SU-DHL-6 (cell line): ENCODE data around the gene KLHL10.

Experiments used
- H2AFZ ChIP-seq: fragments of 200-600 bp; sonication (generic); 2 replicates; pipeline ENCODE4 v1.6.1; 2014; ENCODE audit warnings: low read depth, mild to moderate bottlenecking, moderate library complexity, mixed read lengths, antibody characterized with exemption, low read length; ENCODE audit not compliant: severe bottlenecking
- H3F3A ChIP-seq: fragments of 200-600 bp; shearing (Covaris generic); 2 replicates; pipeline ENCODE4 v1.6.0; 2016; ENCODE audit warnings: antibody characterized with exemption, mild to moderate bottlenecking; ENCODE audit not compliant: insufficient read depth
- H3K27ac ChIP-seq: fragments of 200-600 bp; sonication (generic); 2 replicates; pipeline ENCODE4 v1.5.1; 2016; ENCODE audit warnings: low read depth, mild to moderate bottlenecking, low read length, moderate library complexity, mixed read lengths
- H3K27me3 ChIP-seq: fragments of 200-600 bp; sonication (generic), shearing (Covaris generic); 2 replicates; pipeline ENCODE4 v1.6.0; 2014; ENCODE audit warnings: mild to moderate bottlenecking, low read length
- H3K36me3 ChIP-seq: fragments of 200-600 bp; sonication (generic); 2 replicates; pipeline ENCODE4 v1.6.1; 2014; ENCODE audit warnings: mild to moderate bottlenecking, low read length, mixed read lengths
- H3K4me2 ChIP-seq: fragments of 300-600, 200-600 bp; shearing (Covaris generic), sonication (generic); 2 replicates; pipeline ENCODE4 v1.6.0; 2014; ENCODE audit warnings: low read length, low read depth, mild to moderate bottlenecking; ENCODE audit not compliant: poor library complexity, severe bottlenecking
- H3K4me3 ChIP-seq: fragments of 200-600 bp; sonication (generic); 2 replicates; pipeline ENCODE4 v1.5.1; 2014; ENCODE audit warnings: antibody characterized with exemption, low read length, mild to moderate bottlenecking, mixed read lengths; ENCODE audit not compliant: insufficient read depth, poor library complexity, severe bottlenecking
- H3K79me2 ChIP-seq: fragments of 200-600 bp; sonication (generic); 2 replicates; pipeline ENCODE4 v1.6.1; 2014; ENCODE audit warnings: mild to moderate bottlenecking, low read length, moderate library complexity; ENCODE audit not compliant: insufficient read depth
- H3K9ac ChIP-seq: fragments of 200-600 bp; sonication (generic); 2 replicates; pipeline ENCODE4 v1.7.0; 2014; ENCODE audit warnings: mild to moderate bottlenecking, low read length
- H3K9me2 ChIP-seq: fragments of 200-600 bp; sonication (generic); replicated peaks from 2 replicates; pipeline ENCODE4 v1.6.1; 2014; ENCODE audit warnings: low read length; ENCODE audit not compliant: insufficient read depth
- H3K9me3 ChIP-seq: fragments of 200-600 bp; sonication (generic); 2 replicates; pipeline ENCODE4 v1.6.1; 2014; ENCODE audit warnings: low read length, mixed read lengths; ENCODE audit not compliant: insufficient read depth
- H4K20me1 ChIP-seq: fragments of 200-600 bp; sonication (generic); 2 replicates; pipeline ENCODE4 v1.6.1; 2014; ENCODE audit warnings: low read depth, mild to moderate bottlenecking, antibody characterized with exemption, low read length, moderate library complexity, mixed read lengths
- CTCF ChIP-seq: fragments of 200-600 bp; sonication (generic); IDR thresholded peaks from one replicate; pipeline ENCODE4 v1.5.1; 2017; ENCODE audit warnings: antibody characterized with exemption, mild to moderate bottlenecking, low read length, moderate library complexity; ENCODE audit not compliant: insufficient read depth, poor library complexity, severe bottlenecking
- EZH2phosphoT487 ChIP-seq: fragments of 200-600 bp; sonication (generic), shearing (Covaris generic); conservative IDR thresholded peaks from 2 replicates; pipeline ENCODE4 v1.6.1; 2018; ENCODE audit warnings: mild to moderate bottlenecking, antibody characterized with exemption, low read length, moderate library complexity, mixed read lengths

The KLHL10 gene

GRCh38 chr17:41823141-41823524 lies 14.5 kb upstream of the KLHL10 start:
- H3F3A ChIP-seq, result no peaks in the 10 kb centered on the region
- H3K27me3 ChIP-seq, result no peaks in the 10 kb centered on the region
- no peak overlapping the region for H3K9ac ChIP-seq
- TF ChIP-seq EZH2phosphoT487 (no peak), CTCF (no peak)
- no peak overlapping the region for H3K4me3 ChIP-seq
- H3K4me2 ChIP-seq, result no peak overlapping the region
- H3K36me3 ChIP-seq, result 0 out of 2 replicates have a peak, but pooled peaks cover 2% of the 10 kb centered on the region
- H3K79me2 ChIP-seq, result no peaks in the 10 kb centered on the region
- H2AFZ ChIP-seq, result no peak overlapping the region
- H3K27ac ChIP-seq, result no peak overlapping the region
- no peaks in the 10 kb centered on the region for H4K20me1 ChIP-seq
- H3K9me2 ChIP-seq, result no peaks in the 10 kb centered on the region
- H3K9me3 ChIP-seq, result no peaks in the 10 kb centered on the region

DNA sequence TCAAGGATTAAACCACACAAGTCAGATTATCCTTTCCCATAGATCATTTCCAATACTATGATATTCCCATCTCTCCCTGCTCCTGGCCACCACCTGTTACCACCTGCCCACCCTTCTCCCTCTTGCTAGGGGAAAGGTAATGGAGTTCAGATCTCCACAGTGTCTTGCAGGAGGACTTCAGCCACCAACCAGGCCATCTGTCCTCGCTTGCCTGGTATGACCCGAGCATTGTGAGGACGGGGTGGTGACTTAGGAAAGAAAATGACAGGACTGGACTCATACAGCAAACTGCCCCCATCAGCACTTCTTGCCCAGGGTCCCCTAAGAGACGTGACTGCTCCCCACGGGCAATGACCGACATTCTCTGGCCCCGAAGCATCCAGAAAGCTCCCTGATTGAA lies 14.0 kb upstream of the KLHL10 start:
- Histone ChIP-seq H3F3A (no peaks in the 10 kb centered on the region), H3K36me3 (0 out of 2 replicates have a peak, but pooled peaks cover 2% of the 10 kb centered on the region), H3K27ac (no peak overlapping the region)

DNA sequence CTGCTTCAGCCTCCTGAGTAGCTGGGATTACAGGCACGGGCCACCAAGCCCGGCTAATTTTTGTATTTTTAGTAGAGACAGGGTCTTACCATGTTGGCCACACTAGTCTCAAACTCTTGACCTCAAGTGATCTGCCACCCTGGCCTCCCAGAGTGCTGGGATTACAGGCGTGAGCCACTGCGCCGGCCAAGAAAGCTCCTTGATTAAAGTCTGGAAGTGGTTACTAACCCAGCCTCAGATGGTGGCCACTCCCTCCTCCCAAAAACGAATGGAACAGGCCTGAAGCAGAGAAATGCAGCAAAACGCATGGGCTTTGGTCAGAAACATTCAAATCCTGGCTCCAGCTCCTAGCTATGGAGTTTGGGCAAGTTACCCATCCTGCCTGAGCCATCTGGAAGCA lies 13.5 kb upstream of the KLHL10 start:
- Histone ChIP-seq H3K9ac (no peak overlapping the region), H3K4me2 (no peak overlapping the region), H2AFZ (no peak overlapping the region), H3K27me3 (no peaks in the 10 kb centered on the region), H3K36me3 (0 out of 2 replicates have a peak, but pooled peaks cover 2% of the 10 kb centered on the region), H3K27ac (no peak overlapping the region), H3F3A (no peaks in the 10 kb centered on the region), H3K4me3 (no peak overlapping the region), H3K9me2 (no peaks in the 10 kb centered on the region), H3K9me3 (no peaks in the 10 kb centered on the region), H4K20me1 (no peaks in the 10 kb centered on the region), H3K79me2 (no peaks in the 10 kb centered on the region)
- TF ChIP-seq CTCF (no peak), EZH2phosphoT487 (no peak)

More for the DNA sequence above, 14.0 kb upstream of the KLHL10 start:
- Histone ChIP-seq H4K20me1 (no peaks in the 10 kb centered on the region), H2AFZ (no peak overlapping the region), H3K27me3 (no peaks in the 10 kb centered on the region), H3K79me2 (no peaks in the 10 kb centered on the region), H3K9me3 (no peaks in the 10 kb centered on the region), H3K4me2 (no peak overlapping the region), H3K9me2 (no peaks in the 10 kb centered on the region), H3K4me3 (no peak overlapping the region), H3K9ac (no peak overlapping the region)
- no peak for TF ChIP-seq CTCF
- no peak for TF ChIP-seq EZH2phosphoT487
